ENCODE results near the gene MAP2K7. TPM values are rescaled to one million over a fixed set of nuclear protein-coding genes. Genes with fewer than 3 reads are reported as not detected.

MAP2K7 gene
- total and polyA plus RNA-seq, 7 donors, result 12.5 to 27.8 (median 16.5) TPM

GRCh38 chr19:7909471-7910067 is 5.9 kb downstream of the MAP2K7 start:
- no peak for DNase-seq
- H3K27me3 ChIP-seq, result peaks cover 0 to 7% (median 1%) of the 10 kb centered on the region in 3 donors
- no peak for TF ChIP-seq CTCF (IDR thresholded peaks at IDR 0.05)
- no peak for TF ChIP-seq POLR2AphosphoS5 (IDR thresholded peaks at IDR 0.05)
- no peak for TF ChIP-seq EP300 (IDR thresholded peaks at IDR 0.05)
- no peak for TF ChIP-seq POLR2A (IDR thresholded peaks at IDR 0.05)
- H3K36me3 ChIP-seq, result peaks cover 35 to 69% (median 46%) of the 10 kb centered on the region in 4 donors
- no peak overlapping the region for H3K4me3 ChIP-seq
- intact Hi-C loops (cut with DNase I), result no loop called here
- H3K9me3 ChIP-seq, result no peaks in the 10 kb centered on the region
- H3K27ac ChIP-seq, result no peak overlapping the region
- peaks cover 0 to 33% (median 32%) of the 10 kb centered on the region in 4 donors for H3K4me1 ChIP-seq
- WGBS, 2 donors, result 91 to 94% methylated on average over 21 of the region's 21 CpGs

- H3K4me1 ChIP-seq, result peaks cover 0 to 24% (median 23%) of the 10 kb centered on the region in 4 donors
- no peak for TF ChIP-seq CTCF (IDR thresholded peaks at IDR 0.05)
- TF ChIP-seq POLR2A (IDR thresholded peaks at IDR 0.05), result no peak
- TF ChIP-seq EP300 (IDR thresholded peaks at IDR 0.05), result no peak
- no peak for TF ChIP-seq POLR2AphosphoS5 (IDR thresholded peaks at IDR 0.05)
- H3K27me3 ChIP-seq, result peaks cover 5 to 15% (median 11%) of the 10 kb centered on the region in 3 donors
- DNase-seq, result no peak
- H3K4me3 ChIP-seq, result no peak overlapping the region
- intact Hi-C loops (cut with DNase I), result no loop called here
- H3K36me3 ChIP-seq, result peaks cover 35 to 69% (median 46%) of the 10 kb centered on the region in 4 donors
- H3K27ac ChIP-seq, result no peak overlapping the region
- no peaks in the 10 kb centered on the region for H3K9me3 ChIP-seq
- 92 to 95% methylated on average over 54 of the region's 54 CpGs for WGBS, 2 donors
Observed at GRCh38 chr19:7910321-7911161, 6.9 kb downstream of the MAP2K7 start.

GRCh38 chr19:7911508-7912143 is 7.9 kb downstream of the MAP2K7 start:
- intact Hi-C loops (cut with DNase I), result no loop called here
- Histone ChIP-seq H3K36me3 (peaks cover 35 to 59% (median 38%) of the 10 kb centered on the region in 4 donors), H3K27me3 (peaks cover 15 to 26% (median 22%) of the 10 kb centered on the region in 3 donors), H3K4me1 (peaks cover 0 to 24% (median 23%) of the 10 kb centered on the region in 4 donors), H3K9me3 (no peaks in the 10 kb centered on the region), H3K27ac (no peak overlapping the region), H3K4me3 (no peak overlapping the region)
- no peak for DNase-seq
- TF ChIP-seq POLR2A (IDR thresholded peaks at IDR 0.05) (no peak), EP300 (IDR thresholded peaks at IDR 0.05) (no peak), POLR2AphosphoS5 (IDR thresholded peaks at IDR 0.05) (no peak), CTCF (IDR thresholded peaks at IDR 0.05) (no peak)
- WGBS, 2 donors, result 80 to 87% methylated on average over 18 of the region's 18 CpGs

- WGBS, 2 donors, result 92 to 93% methylated on average over 31 of the region's 31 CpGs
- no peaks in the 10 kb centered on the region for H3K9me3 ChIP-seq
- peaks cover 0 to 24% (median 23%) of the 10 kb centered on the region in 4 donors for H3K4me1 ChIP-seq
- DNase-seq, result no peak
- peaks cover 21 to 32% (median 28%) of the 10 kb centered on the region in 3 donors for H3K27me3 ChIP-seq
- peaks cover 35 to 54% (median 38%) of the 10 kb centered on the region in 4 donors for H3K36me3 ChIP-seq
- TF ChIP-seq CTCF (IDR thresholded peaks at IDR 0.05), result no peak
- TF ChIP-seq POLR2A (IDR thresholded peaks at IDR 0.05), result no peak
- no peak for TF ChIP-seq EP300 (IDR thresholded peaks at IDR 0.05)
- no peak for TF ChIP-seq POLR2AphosphoS5 (IDR thresholded peaks at IDR 0.05)
- no peak overlapping the region for H3K27ac ChIP-seq
- intact Hi-C loops (cut with DNase I), result no loop called here
- no peak overlapping the region for H3K4me3 ChIP-seq
Observed at GRCh38 chr19:7912144-7912696, 8.5 kb downstream of the MAP2K7 start.
